ENCODE results near the gene CPXM1. TPM values are rescaled to one million over a fixed set of nuclear protein-coding genes. Genes with fewer than 3 reads are reported as not detected.

Gene CPXM1
- total RNA-seq, 4 donors from 2014 or later: 15.3 to 154 (median 19.1) TPM

DNA sequence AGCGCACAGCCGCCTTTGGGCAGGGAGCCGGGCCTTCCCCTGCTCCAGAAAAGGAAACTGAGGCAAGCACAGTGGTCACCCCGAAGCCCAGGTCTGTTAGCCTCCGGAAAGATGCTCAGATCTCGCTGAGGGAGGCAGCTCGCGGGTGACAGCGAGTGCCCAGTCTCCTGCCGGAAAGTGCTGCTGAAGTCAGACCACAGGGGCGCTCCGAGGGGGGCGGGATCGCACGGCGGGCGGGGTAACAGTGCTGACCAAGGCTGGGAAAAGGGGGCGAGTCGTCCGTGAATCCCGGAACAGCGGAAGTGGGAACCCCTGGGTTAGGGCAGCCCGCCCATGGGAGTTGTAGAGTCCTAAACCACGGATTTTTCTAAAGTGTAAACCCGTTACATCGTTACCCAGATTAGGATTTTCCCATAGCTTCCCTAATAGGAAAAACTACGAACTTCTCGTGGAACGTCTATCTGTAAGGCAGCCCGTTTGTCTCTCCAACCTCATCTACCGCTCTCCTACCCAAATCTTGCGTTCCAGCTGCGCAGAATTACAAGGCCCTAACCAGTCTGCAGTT lies 40.6 kb upstream of the CPXM1 start:
- Histone ChIP-seq H3K9me3 (no peaks in the 10 kb centered on the region), H3K27me3 (no peaks in the 10 kb centered on the region), H3K27ac (peak overlapping the region; percentile 84 to 86), H3K36me3 (no peaks in the 10 kb centered on the region), H3K4me3 (peak overlapping the region; percentile 74 to 93), H3K4me1 (peaks cover 0 to 6% of the 10 kb centered on the region in 2 donors)
- intact Hi-C loops (cut with DNase I; ENCODE audit: low total_unique reads): no loop called here
- TF ChIP-seq POLR2A (IDR thresholded peaks at IDR 0.05): no peak
- TF ChIP-seq, protein P1, sequence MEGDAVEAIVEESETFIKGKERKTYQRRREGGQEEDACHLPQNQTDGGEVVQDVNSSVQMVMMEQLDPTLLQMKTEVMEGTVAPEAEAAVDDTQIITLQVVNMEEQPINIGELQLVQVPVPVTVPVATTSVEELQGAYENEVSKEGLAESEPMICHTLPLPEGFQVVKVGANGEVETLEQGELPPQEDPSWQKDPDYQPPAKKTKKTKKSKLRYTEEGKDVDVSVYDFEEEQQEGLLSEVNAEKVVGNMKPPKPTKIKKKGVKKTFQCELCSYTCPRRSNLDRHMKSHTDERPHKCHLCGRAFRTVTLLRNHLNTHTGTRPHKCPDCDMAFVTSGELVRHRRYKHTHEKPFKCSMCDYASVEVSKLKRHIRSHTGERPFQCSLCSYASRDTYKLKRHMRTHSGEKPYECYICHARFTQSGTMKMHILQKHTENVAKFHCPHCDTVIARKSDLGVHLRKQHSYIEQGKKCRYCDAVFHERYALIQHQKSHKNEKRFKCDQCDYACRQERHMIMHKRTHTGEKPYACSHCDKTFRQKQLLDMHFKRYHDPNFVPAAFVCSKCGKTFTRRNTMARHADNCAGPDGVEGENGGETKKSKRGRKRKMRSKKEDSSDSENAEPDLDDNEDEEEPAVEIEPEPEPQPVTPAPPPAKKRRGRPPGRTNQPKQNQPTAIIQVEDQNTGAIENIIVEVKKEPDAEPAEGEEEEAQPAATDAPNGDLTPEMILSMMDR (IDR thresholded peaks at IDR 0.05): no peak
- peak; percentile 49 to 69 for DNase-seq

DNA sequence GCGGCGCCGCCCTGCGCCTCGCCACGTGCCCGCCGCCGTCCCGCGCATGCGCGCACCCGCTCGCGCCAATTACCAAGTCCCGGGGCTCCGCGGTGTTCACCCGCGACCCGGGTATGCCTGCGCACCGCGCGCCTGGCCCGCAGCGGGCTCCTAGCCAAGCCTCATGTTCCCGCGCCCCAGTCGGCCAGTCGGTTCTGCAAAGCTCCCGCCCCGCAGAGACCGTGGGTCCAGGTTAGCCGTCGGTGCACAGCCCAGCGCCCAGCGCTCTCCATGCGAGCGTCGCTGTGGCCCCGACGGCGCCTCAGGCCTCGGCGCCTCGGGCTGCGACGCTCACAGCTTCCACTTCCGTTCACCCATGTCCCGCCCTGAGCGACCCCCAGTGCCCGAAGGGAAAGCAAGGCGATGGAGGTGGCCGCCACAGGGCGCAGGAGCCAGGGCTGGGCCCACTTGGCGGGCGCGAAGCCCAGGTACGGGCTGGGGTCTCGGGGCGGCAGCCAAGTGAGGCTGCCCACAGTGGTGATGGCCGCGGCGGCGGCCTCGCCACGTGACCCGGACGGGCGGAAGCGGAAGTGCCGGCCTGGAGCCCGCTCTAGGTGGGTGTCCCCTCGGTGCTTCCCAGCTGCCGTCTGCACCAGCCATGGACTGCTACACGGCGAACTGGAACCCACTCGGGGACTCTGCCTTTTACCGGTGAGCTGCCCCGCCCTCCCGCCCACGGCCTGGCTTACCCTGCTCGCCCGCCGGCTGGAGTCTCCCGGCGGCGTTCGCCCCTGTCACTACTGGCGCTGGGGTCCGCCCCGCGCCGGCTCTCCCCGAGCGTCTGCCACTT lies 39.9 kb upstream of the CPXM1 start, which contains the start of the genes PCED1A and VPS16:
TSS of gene PCED1A (minus strand) at position 518 of the 829 bp plus-strand sequence. CDS start 743 bp downstream, outside the sequence.
TSS of gene VPS16 (plus strand) at position 608 of the 829 bp plus-strand sequence. CDS start at position 638, 30 bp downstream.
- intact Hi-C loops (cut with DNase I; ENCODE audit: low total_unique reads): no loop called here

DNA sequence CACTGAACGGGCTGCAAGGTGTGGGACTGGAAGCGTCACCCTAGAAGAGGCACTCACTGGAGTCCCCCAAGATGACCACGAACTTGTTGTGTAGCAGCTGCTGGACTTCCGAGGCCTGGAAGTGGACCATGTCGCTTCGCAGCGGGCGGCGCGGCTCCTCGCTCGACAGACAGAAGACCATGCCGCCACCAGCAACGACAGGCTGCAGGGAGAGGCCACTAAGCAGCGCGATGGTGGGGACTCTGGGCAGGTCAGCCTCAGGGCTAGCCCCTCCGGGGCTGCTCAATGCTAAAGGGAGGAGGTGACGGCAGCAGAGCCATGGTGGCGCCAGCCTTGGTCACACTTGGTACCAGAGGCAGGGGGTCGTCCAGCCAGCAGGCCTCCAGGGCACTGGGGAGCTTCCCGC lies 39.3 kb upstream of the CPXM1 start:
- no peak for DNase-seq
- intact Hi-C loops (cut with DNase I; ENCODE audit: low total_unique reads): no loop called here
- TF ChIP-seq POLR2A (IDR thresholded peaks at IDR 0.05): peak in 1 of 2 donors; percentile 7
- TF ChIP-seq, protein P1 (IDR thresholded peaks at IDR 0.05): no peak
- Histone ChIP-seq H3K4me1 (peaks cover 0 to 6% of the 10 kb centered on the region in 2 donors), H3K27me3 (no peaks in the 10 kb centered on the region), H3K4me3 (peak overlapping the region; percentile 74 to 93), H3K9me3 (no peaks in the 10 kb centered on the region), H3K27ac (peak overlapping the region in 1 of 2 donors; percentile 84), H3K36me3 (no peaks in the 10 kb centered on the region)

More for the DNA sequence above, 39.9 kb upstream of the CPXM1 start, which contains the start of the genes PCED1A and VPS16:
- Histone ChIP-seq H3K27me3 (no peaks in the 10 kb centered on the region), H3K27ac (peak within 1 kb of the TSS; percentile 84 to 86), H3K4me3 (peak within 1 kb of the TSS; percentile 74 to 93), H3K4me1 (peaks cover 0 to 6% of the 10 kb centered on the region in 2 donors), H3K36me3 (no peaks in the 10 kb centered on the region), H3K9me3 (no peaks in the 10 kb centered on the region)
- DNase-seq: peak; percentile 81 to 88
- TF ChIP-seq POLR2A (IDR thresholded peaks at IDR 0.05): peak in 1 of 2 donors; percentile 65
- TF ChIP-seq, protein P1 (IDR thresholded peaks at IDR 0.05): peak in 1 of 4 experiments; percentile 13

DNA sequence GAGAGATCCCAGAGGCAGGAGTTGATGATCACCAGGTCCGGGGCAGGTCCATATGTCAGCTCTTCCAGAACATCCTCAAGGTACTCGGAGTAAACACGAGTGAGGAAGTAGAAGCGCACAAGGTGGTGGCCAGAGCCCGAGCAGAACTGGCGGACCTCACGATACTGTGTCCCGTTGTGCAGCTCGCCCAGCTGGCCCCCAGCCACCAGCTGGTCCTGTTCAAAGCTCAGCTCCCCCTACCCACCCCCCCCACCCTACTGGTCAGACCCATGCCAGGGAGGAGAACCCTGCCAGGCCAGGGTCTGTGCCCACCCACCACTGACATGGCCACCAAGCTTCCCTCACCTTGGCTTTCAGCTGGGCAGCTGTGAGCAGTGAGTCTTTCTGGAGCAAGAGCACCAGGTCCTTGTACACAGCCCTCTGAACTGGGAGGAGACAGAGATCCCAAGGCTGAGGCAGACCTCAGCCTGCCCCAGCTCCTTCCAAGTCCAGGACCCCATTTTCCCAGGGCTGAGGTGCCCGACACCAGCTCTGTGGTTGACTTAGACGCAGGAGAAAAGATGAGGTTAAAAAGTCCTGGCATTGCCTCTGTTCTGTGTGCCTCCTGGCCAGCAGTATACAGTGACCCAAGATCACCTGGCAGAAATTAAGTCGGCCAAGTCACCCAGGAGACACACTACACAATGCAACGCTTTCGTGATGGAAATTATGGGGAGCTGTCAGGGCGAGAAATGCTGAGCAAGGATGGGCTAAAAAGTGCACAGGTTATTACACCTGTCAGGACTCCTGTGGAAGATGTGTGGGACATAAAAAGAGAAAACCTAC lies 38.6 kb upstream of the CPXM1 start:
- Histone ChIP-seq H3K27ac (no peak overlapping the region), H3K9me3 (no peaks in the 10 kb centered on the region), H3K36me3 (no peaks in the 10 kb centered on the region), H3K4me3 (no peak overlapping the region), H3K27me3 (no peaks in the 10 kb centered on the region), H3K4me1 (peaks cover 0 to 6% of the 10 kb centered on the region in 2 donors)
- TF ChIP-seq POLR2A (IDR thresholded peaks at IDR 0.05): no peak
- TF ChIP-seq, protein P1 (IDR thresholded peaks at IDR 0.05): no peak
- intact Hi-C loops (cut with DNase I; ENCODE audit: low total_unique reads): no loop called here
- DNase-seq: no peak
